Hepatocyte (in vitro differentiated cells): ENCODE results near the gene PKN1. TPM values are rescaled to one million over a fixed set of nuclear protein-coding genes. Genes with fewer than 3 reads are reported as not detected.

Source experiments
- DNase-seq: peaks from one replicate; pipeline ENCODE4 v3.0.0-alpha.2; 2016; ENCODE audit warnings: low spot score
- H2AFZ ChIP-seq: fragments of 200-600 bp; sonication (generic); 2 replicates; pipeline ENCODE4 v1.6.0; 2016; ENCODE audit warnings: antibody characterized with exemption, mild to moderate bottlenecking
- H3K27ac ChIP-seq: fragments of 200-600 bp; sonication (generic); 2 replicates; pipeline ENCODE4 v1.5.1; 2016; ENCODE audit warnings: mild to moderate bottlenecking
- H3K27me3 ChIP-seq: fragments of 200-600 bp; sonication (generic); 2 replicates; pipeline ENCODE4 v1.6.1; 2016
- H3K36me3 ChIP-seq: fragments of 200-600 bp; sonication (generic); replicated peaks from 2 replicates; pipeline ENCODE4 v1.5.1; 2016; ENCODE audit warnings: low read depth; ENCODE audit not compliant: insufficient read depth
- H3K4me1 ChIP-seq: fragments of 200-600 bp; sonication (generic); 2 replicates; pipeline ENCODE4 v1.5.1; 2016; ENCODE audit warnings: mild to moderate bottlenecking, moderate library complexity; ENCODE audit not compliant: insufficient read depth
- H3K4me2 ChIP-seq: fragments of 200-600 bp; sonication (generic); 2 replicates; pipeline ENCODE4 v1.6.0; 2016
- H3K4me3 ChIP-seq: fragments of 200-600 bp; sonication (generic); 2 replicates; pipeline ENCODE4 v1.5.1; 2016; ENCODE audit warnings: mild to moderate bottlenecking
- H3K79me2 ChIP-seq: fragments of 200-600 bp; sonication (generic); 2 replicates; pipeline ENCODE4 v1.6.0; 2017; ENCODE audit warnings: mild to moderate bottlenecking
- H3K9me2 ChIP-seq: fragments of 200-600 bp; sonication (generic); replicated peaks from 2 replicates; pipeline ENCODE4 v1.6.0; 2017; ENCODE audit warnings: mild to moderate bottlenecking; ENCODE audit not compliant: insufficient read depth
- H3K9me3 ChIP-seq: fragments of 200-600 bp; sonication (generic); 2 replicates; pipeline ENCODE4 v1.5.1; 2016; ENCODE audit warnings: low read depth, mild to moderate bottlenecking
- H4K20me1 ChIP-seq: fragments of 200-600 bp; sonication (generic); 2 replicates; pipeline ENCODE4 v1.6.0; 2016; ENCODE audit warnings: mild to moderate bottlenecking; ENCODE audit not compliant: insufficient read depth, poor library complexity, severe bottlenecking
- EZH2 ChIP-seq: fragments of 200-600 bp; sonication (generic); IDR thresholded peaks from 2 replicates; pipeline ENCODE4 v1.6.1; 2016; ENCODE audit warnings: antibody characterized with exemption, mild to moderate bottlenecking, borderline replicate concordance
- EZH2phosphoT487 ChIP-seq: fragments of 200-600 bp; sonication (generic); IDR thresholded peaks from one replicate; pipeline ENCODE4 v1.6.1; 2018; ENCODE audit warnings: antibody characterized with exemption, mild to moderate bottlenecking, low read depth, moderate library complexity; ENCODE audit not compliant: unreplicated experiment, severe bottlenecking
- WGBS: methylation state at CpG from one replicate; pipeline ENCODE4 v1.1.6; 2016; ENCODE audit warnings: low lambda C conversion rate; ENCODE audit errors: missing lambda C conversion rate; 5-methylcytosine and 5-hydroxymethylcytosine counted together
- polyA plus RNA-seq: library from polyadenylated mRNA; unstranded; fragments of >200 nt; fragmentation: Nextera tagmentation; extraction: Ambion mirVana; gene quantifications from 2 replicates; pipeline ENCODE4 v1.2.1, GENCODE V29; 2016
- small RNA-seq: library from RNA; depleted of rRNA; stranded (forward); fragments of <200 nt; gene quantifications from one replicate; pipeline ENCODE3, GENCODE V24; 2014
- total RNA-seq: library from RNA; depleted of rRNA; stranded (reverse); fragments of >200 nt; gene quantifications from 2 replicates; pipeline ENCODE4 v1.2.3, GENCODE V29; 2014
- TF ChIP-seq, protein P1 (sequence below): fragments of 200-600 bp; sonication (generic); IDR thresholded peaks from 2 replicates; pipeline ENCODE4 v1.5.1; 2016; ENCODE audit warnings: antibody characterized with exemption, mild to moderate bottlenecking; ENCODE audit not compliant: poor library complexity

PKN1 gene
- total and polyA plus RNA-seq, 2 experiments from 2014 or later, result 57.4 to 83.3 TPM

- WGBS, result 96% methylated on average over 22 of the region's 22 CpGs
- no peak for DNase-seq
- Histone ChIP-seq H3K36me3 (peaks cover 6% of the 10 kb centered on the region), H3K9me3 (no peaks in the 10 kb centered on the region), H3K27me3 (no peaks in the 10 kb centered on the region), H3K27ac (peak overlapping the region; percentile 90), H3K9me2 (no peaks in the 10 kb centered on the region), H3K4me1 (peaks cover 22% of the 10 kb centered on the region), H3K4me2 (peak overlapping the region; percentile 72), H2AFZ (no peak overlapping the region), H3K4me3 (no peak overlapping the region), H3K79me2 (peaks cover 37% of the 10 kb centered on the region), H4K20me1 (peaks cover 33% of the 10 kb centered on the region)
- no peak for TF ChIP-seq EZH2phosphoT487
- no peak for TF ChIP-seq EZH2
- TF ChIP-seq, protein P1, sequence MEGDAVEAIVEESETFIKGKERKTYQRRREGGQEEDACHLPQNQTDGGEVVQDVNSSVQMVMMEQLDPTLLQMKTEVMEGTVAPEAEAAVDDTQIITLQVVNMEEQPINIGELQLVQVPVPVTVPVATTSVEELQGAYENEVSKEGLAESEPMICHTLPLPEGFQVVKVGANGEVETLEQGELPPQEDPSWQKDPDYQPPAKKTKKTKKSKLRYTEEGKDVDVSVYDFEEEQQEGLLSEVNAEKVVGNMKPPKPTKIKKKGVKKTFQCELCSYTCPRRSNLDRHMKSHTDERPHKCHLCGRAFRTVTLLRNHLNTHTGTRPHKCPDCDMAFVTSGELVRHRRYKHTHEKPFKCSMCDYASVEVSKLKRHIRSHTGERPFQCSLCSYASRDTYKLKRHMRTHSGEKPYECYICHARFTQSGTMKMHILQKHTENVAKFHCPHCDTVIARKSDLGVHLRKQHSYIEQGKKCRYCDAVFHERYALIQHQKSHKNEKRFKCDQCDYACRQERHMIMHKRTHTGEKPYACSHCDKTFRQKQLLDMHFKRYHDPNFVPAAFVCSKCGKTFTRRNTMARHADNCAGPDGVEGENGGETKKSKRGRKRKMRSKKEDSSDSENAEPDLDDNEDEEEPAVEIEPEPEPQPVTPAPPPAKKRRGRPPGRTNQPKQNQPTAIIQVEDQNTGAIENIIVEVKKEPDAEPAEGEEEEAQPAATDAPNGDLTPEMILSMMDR, result no peak
Observed at GRCh38 chr19:14519245-14519859, 86.2 kb downstream of the PKN1 start.

GRCh38 chr19:14519860-14520407 is 86.8 kb downstream of the PKN1 start:
- Histone ChIP-seq H2AFZ (no peak overlapping the region), H3K27ac (peak overlapping the region; percentile 90), H3K4me3 (no peak overlapping the region), H4K20me1 (peaks cover 27% of the 10 kb centered on the region), H3K27me3 (no peaks in the 10 kb centered on the region), H3K4me2 (no peak overlapping the region), H3K4me1 (peaks cover 16% of the 10 kb centered on the region), H3K79me2 (peaks cover 31% of the 10 kb centered on the region), H3K9me3 (no peaks in the 10 kb centered on the region), H3K36me3 (peaks cover 2% of the 10 kb centered on the region), H3K9me2 (no peaks in the 10 kb centered on the region)
- TF ChIP-seq EZH2 (no peak), EZH2phosphoT487 (no peak)
- TF ChIP-seq, protein P1, result no peak
- WGBS, result 65% methylated on average over 2 of the region's 2 CpGs
- DNase-seq, result no peak

- Histone ChIP-seq H4K20me1 (peaks cover 21% of the 10 kb centered on the region), H3K4me2 (no peak overlapping the region), H2AFZ (no peak overlapping the region), H3K4me3 (no peak overlapping the region), H3K4me1 (peaks cover 10% of the 10 kb centered on the region), H3K36me3 (no peaks in the 10 kb centered on the region), H3K27me3 (no peaks in the 10 kb centered on the region), H3K9me2 (no peaks in the 10 kb centered on the region), H3K9me3 (no peaks in the 10 kb centered on the region), H3K27ac (peak overlapping the region; percentile 90), H3K79me2 (peaks cover 25% of the 10 kb centered on the region)
- no peak for DNase-seq
- 91% methylated on average over 4 of the region's 4 CpGs for WGBS
- TF ChIP-seq EZH2 (no peak), EZH2phosphoT487 (no peak)
- TF ChIP-seq, protein P1, result no peak
Observed at GRCh38 chr19:14520543-14520942, 87.4 kb downstream of the PKN1 start.

Small RNA genes within 50 kb of the gene (small RNA-seq; reads per million reads assigned to genes)
- gene SNRPGP15, result not detected

Other genes with a start within 250 kb of the PKN1 start
- gene ADGRL1, start 227.1 kb upstream of the PKN1 start, total RNA-seq, result 11.5 and 16.9 TPM in 2 replicates
- 11.9 and 16.3 TPM in 2 replicates for gene ADGRL1, start 227.1 kb upstream of the PKN1 start, polyA plus RNA-seq
- 4.5 and 5.0 TPM in 2 replicates for gene ADGRE5, start 51.9 kb upstream of the PKN1 start, total RNA-seq
- 7.3 and 13.1 TPM in 2 replicates for gene ADGRE5, start 51.9 kb upstream of the PKN1 start, polyA plus RNA-seq
- 51.8 and 79.2 TPM in 2 replicates for gene DDX39A, start 14.0 kb upstream of the PKN1 start, total RNA-seq
- 106 and 135 TPM in 2 replicates for gene DDX39A, start 14.0 kb upstream of the PKN1 start, polyA plus RNA-seq
- 0.60 and 2.8 TPM in 2 replicates for gene PTGER1, start 42.0 kb downstream of the PKN1 start, total RNA-seq
- 3.5 and 7.6 TPM in 2 replicates for gene PTGER1, start 42.0 kb downstream of the PKN1 start, polyA plus RNA-seq
- 102 and 127 TPM in 2 replicates for gene GIPC1, start 62.8 kb downstream of the PKN1 start, total RNA-seq
- 186 and 201 TPM in 2 replicates for gene GIPC1, start 62.8 kb downstream of the PKN1 start, polyA plus RNA-seq
- gene DNAJB1, start 85.1 kb downstream of the PKN1 start, total RNA-seq, result 104 and 112 TPM in 2 replicates
- 179 and 185 TPM in 2 replicates for gene DNAJB1, start 85.1 kb downstream of the PKN1 start, polyA plus RNA-seq
- gene TECR, start 96.3 kb downstream of the PKN1 start, total RNA-seq, result 65.3 and 102 TPM in 2 replicates
- gene TECR, start 96.3 kb downstream of the PKN1 start, polyA plus RNA-seq, result 366 and 370 TPM in 2 replicates
- gene NDUFB7, start 138.8 kb downstream of the PKN1 start, total RNA-seq, result 201 and 226 TPM in 2 replicates
- 354 and 442 TPM in 2 replicates for gene NDUFB7, start 138.8 kb downstream of the PKN1 start, polyA plus RNA-seq
- gene CLEC17A, start 149.8 kb downstream of the PKN1 start, total RNA-seq, result not detected in 2 replicates
- gene CLEC17A, start 149.8 kb downstream of the PKN1 start, polyA plus RNA-seq, result not detected in 2 replicates
- not detected in 2 replicates for gene ADGRE3, start 241.5 kb downstream of the PKN1 start, total RNA-seq
- not detected in 2 replicates for gene ADGRE3, start 241.5 kb downstream of the PKN1 start, polyA plus RNA-seq